ENCODE results near the gene ZNF107. TPM values are rescaled to one million over a fixed set of nuclear protein-coding genes. Genes with fewer than 3 reads are reported as not detected.
A peak's percentile ranks its signal among the peaks of the same experiment; 100 is the strongest.

Gene ZNF107
- polyA plus RNA-seq, 3 donors = 0.44 to 0.89 (median 0.65) TPM

- Mint-ChIP-seq H3K27ac (no peak overlapping the region), H3K4me1 (no peaks in the 10 kb centered on the region), H3K4me3 (no peak overlapping the region), H3K27me3 (ENCODE audit: low read depth in 3 of 3) (peaks cover 0 to 2% (median 0%) of the 10 kb centered on the region in 3 donors), H3K9me3 (peaks cover 12 to 36% (median 24%) of the 10 kb centered on the region in 7 donors), H3K36me3 (no peaks in the 10 kb centered on the region)
- Histone ChIP-seq H3K27me3 (ENCODE audit: control insufficient read depth in 2 of 2, insufficient read depth in 2 of 2, low read length in 2 of 2) (no peaks in the 10 kb centered on the region), H3K79me2 (ENCODE audit: insufficient read depth, low read length) (no peaks in the 10 kb centered on the region), H4K20me1 (ENCODE audit: insufficient read depth, low read length) (no peaks in the 10 kb centered on the region), H2AFZ (ENCODE audit: insufficient read depth, low read depth, low read length, poor library complexity, severe bottlenecking) (no peak overlapping the region), H3K27ac (ENCODE audit: low read depth in 1 of 2, low read length in 2 of 2) (no peak overlapping the region), H3K4me2 (replicated peaks; ENCODE audit: extremely low read depth, low read length, poor library complexity, severe bottlenecking) (no peak overlapping the region), H3K4me3 (replicated peaks in 1 of 3; ENCODE audit: low read depth in 2 of 3, low read length in 3 of 3) (no peak overlapping the region), H3K9ac (ENCODE audit: insufficient read depth, low read length, poor library complexity, severe bottlenecking) (no peak overlapping the region), H3K4me1 (ENCODE audit: control insufficient read depth in 1 of 2, insufficient read depth in 2 of 2, low read length in 2 of 2) (no peaks in the 10 kb centered on the region), H3K36me3 (replicated peaks in 1 of 2; ENCODE audit: control insufficient read depth in 1 of 2, insufficient read depth in 2 of 2, low read length in 2 of 2) (no peaks in the 10 kb centered on the region), H3K9me3 (replicated peaks in 1 of 2; ENCODE audit: control insufficient read depth in 1 of 2, insufficient read depth in 1 of 2, low read length in 2 of 2) (peaks cover 20 to 27% of the 10 kb centered on the region in 2 donors)
- no peak for TF ChIP-seq CTCF (IDR thresholded peaks at IDR 0.05)
- WGBS (ENCODE audit: insufficient coverage) = no CpG with 5 or more reads among the region's 2 CpGs
- no peak for DNase-seq
- intact Hi-C loops (cut with micrococcal nuclease) = loop anchor here in 1 of 2 donors (10.0 kb wide), 1 partner anchor 1607 kb away; no protein-coding TSS in a partner anchor
These were observed 44.3 kb upstream of the ZNF107 start for GRCh38 chr7:64621656-64622055.

- H3K27ac ChIP-seq (ENCODE audit: low read depth in 1 of 2, low read length in 2 of 2) = no peak overlapping the region
- no peaks in the 10 kb centered on the region for H4K20me1 ChIP-seq (ENCODE audit: insufficient read depth, low read length)
- 50% methylated on average over 2 of the region's 12 CpGs for WGBS (ENCODE audit: insufficient coverage)
- peaks cover 0 to 13% (median 12%) of the 10 kb centered on the region in 7 donors for H3K9me3 Mint-ChIP-seq
- no peaks in the 10 kb centered on the region for H3K27me3 ChIP-seq (ENCODE audit: control insufficient read depth in 2 of 2, insufficient read depth in 2 of 2, low read length in 2 of 2)
- no peaks in the 10 kb centered on the region for H3K4me1 Mint-ChIP-seq
- peak; percentile 88 for TF ChIP-seq CTCF (IDR thresholded peaks at IDR 0.05)
- H2AFZ ChIP-seq (ENCODE audit: insufficient read depth, low read depth, low read length, poor library complexity, severe bottlenecking) = no peak overlapping the region
- H3K36me3 Mint-ChIP-seq = no peaks in the 10 kb centered on the region
- H3K36me3 ChIP-seq (replicated peaks in 1 of 2; ENCODE audit: control insufficient read depth in 1 of 2, insufficient read depth in 2 of 2, low read length in 2 of 2) = no peaks in the 10 kb centered on the region
- H3K9ac ChIP-seq (ENCODE audit: insufficient read depth, low read length, poor library complexity, severe bottlenecking) = no peak overlapping the region
- no peak overlapping the region for H3K4me3 ChIP-seq (replicated peaks in 1 of 3; ENCODE audit: low read depth in 2 of 3, low read length in 3 of 3)
- H3K79me2 ChIP-seq (ENCODE audit: insufficient read depth, low read length) = no peaks in the 10 kb centered on the region
- peaks cover 9 to 10% of the 10 kb centered on the region in 2 donors for H3K9me3 ChIP-seq (replicated peaks in 1 of 2; ENCODE audit: control insufficient read depth in 1 of 2, insufficient read depth in 1 of 2, low read length in 2 of 2)
- no peaks in the 10 kb centered on the region for H3K27me3 Mint-ChIP-seq (ENCODE audit: low read depth in 3 of 3)
- no peaks in the 10 kb centered on the region for H3K4me1 ChIP-seq (ENCODE audit: control insufficient read depth in 1 of 2, insufficient read depth in 2 of 2, low read length in 2 of 2)
- no peak overlapping the region for H3K27ac Mint-ChIP-seq
- H3K4me2 ChIP-seq (replicated peaks; ENCODE audit: extremely low read depth, low read length, poor library complexity, severe bottlenecking) = no peak overlapping the region
- peak in 2 of 3 donors; percentile 6 to 23 for DNase-seq
- H3K4me3 Mint-ChIP-seq = no peak overlapping the region
- intact Hi-C loops (cut with micrococcal nuclease) = loop anchor here in 1 of 2 donors (10.0 kb wide), 1 partner anchor 1611 kb away; no protein-coding TSS in a partner anchor
These were observed 40.5 kb upstream of the ZNF107 start for GRCh38 chr7:64625114-64626082.
